Gastroesophageal sphincter (tissue), 3 donors: ENCODE measurements around the gene NKIRAS2.

Experiments
- CTCF ChIP-seq, 4 experiments: fragments of 200-600 bp in 2 of 4; fragments of 450-650 bp in 2 of 4; sonication (generic) in 1 of 4; IDR thresholded peaks; one replicate each; pipeline ENCODE4 v1.5.1; 2017 to 2019; ENCODE audit warnings: antibody characterized with exemption in 4 of 4, mild to moderate bottlenecking in 2 of 4, moderate library complexity in 2 of 4
- POLR2A ChIP-seq, 2 donors: fragments of 450-650 bp; IDR thresholded peaks; one replicate each; pipeline ENCODE4 v1.6.1; 2017; ENCODE audit warnings: antibody characterized with exemption in 2 of 2, mild to moderate bottlenecking in 2 of 2, moderate library complexity in 1 of 2
- POLR2AphosphoS5 ChIP-seq: sonication (generic); formaldehyde crosslinking; IDR thresholded peaks from one replicate; pipeline ENCODE4 v1.6.1; 2017; ENCODE audit warnings: antibody characterized with exemption

- TF ChIP-seq CTCF (IDR thresholded peaks at IDR 0.05) (no peak), POLR2AphosphoS5 (no peak), POLR2A (IDR thresholded peaks at IDR 0.05) (no peak)
These were observed 43.6 kb upstream of the NKIRAS2 start for GRCh38 chr17:41976142-41976768.
